Natural killer cell (primary cell): ENCODE measurements around the gene ARHGAP42. TPM values are rescaled to one million over a fixed set of nuclear protein-coding genes. Genes with fewer than 3 reads are reported as not detected.

ENCODE experiments used
- ATAC-seq, 3 donors: fragments of 150-1000 bp in 2 of 3; fragments of 200-7000 bp in 1 of 3; cut with Tn5 transposase; 1 replicate in 1 of 3; 2 replicates in 2 of 3; pipeline ENCODE4 v1.10.0; 2021; ENCODE audit warnings: mild to moderate bottlenecking in 2 of 3, moderate library complexity in 2 of 3
- DNase-seq, 2 donors: peaks; one replicate each; pipeline versions ENCODE4 v3.0.0 to v3.0.0-alpha.2; 2013 to 2021; ENCODE audit warnings: mixed read lengths in 1 of 2
- H3K27ac ChIP-seq: one replicate; pipeline ENCODE4 v1.5.1; 2013; ENCODE audit warnings: mild to moderate bottlenecking, low read length
- H3K27me3 ChIP-seq: one replicate; pipeline ENCODE4 v1.6.1; 2013; ENCODE audit warnings: low read length; ENCODE audit not compliant: control insufficient read depth, insufficient read depth
- H3K36me3 ChIP-seq: one replicate; pipeline ENCODE4 v1.6.1; 2013; ENCODE audit warnings: low read length; ENCODE audit not compliant: control insufficient read depth, insufficient read depth
- H3K4me1 ChIP-seq: one replicate; pipeline ENCODE4 v1.6.1; 2013; ENCODE audit warnings: low read length; ENCODE audit not compliant: control insufficient read depth, insufficient read depth
- H3K4me3 ChIP-seq: one replicate; pipeline ENCODE4 v1.5.1; 2013; ENCODE audit warnings: low read length
- H3K9me3 ChIP-seq: one replicate; pipeline ENCODE4 v1.6.1; 2013; ENCODE audit warnings: low read length; ENCODE audit not compliant: control insufficient read depth, insufficient read depth
- H3K27ac Mint-ChIP-seq, 2 donors: one replicate each; pipeline ENCODE4 v1.8.0; 2022; ENCODE audit warnings: mild to moderate bottlenecking in 2 of 2, mixed read lengths in 2 of 2, moderate library complexity in 1 of 2
- H3K27me3 Mint-ChIP-seq, 2 donors: one replicate each; pipeline ENCODE4 v1.8.0; 2022; ENCODE audit warnings: low read depth in 2 of 2, mixed read lengths in 2 of 2
- H3K36me3 Mint-ChIP-seq: one replicate; pipeline ENCODE4 v1.8.0; 2022; ENCODE audit warnings: mixed read lengths
- H3K4me1 Mint-ChIP-seq, 2 donors: one replicate each; pipeline ENCODE4 v1.8.0; 2022; ENCODE audit warnings: mixed read lengths in 2 of 2
- H3K4me3 Mint-ChIP-seq: one replicate; pipeline ENCODE4 v1.8.0; 2022; ENCODE audit warnings: mild to moderate bottlenecking, moderate library complexity, mixed read lengths
- H3K9me3 Mint-ChIP-seq, 2 donors: one replicate each; pipeline ENCODE4 v1.8.0; 2022; ENCODE audit warnings: mixed read lengths in 2 of 2
- CTCF ChIP-seq: fragments of 200-600 bp; IDR thresholded peaks from one replicate; pipeline ENCODE4 v1.8.0; 2022; ENCODE audit warnings: antibody characterized with exemption
- WGBS: methylation state at CpG from one replicate; pipeline ENCODE4 v1.1.7; 2013; ENCODE audit warnings: missing lambda C conversion rate; ENCODE audit not compliant: insufficient coverage; 5-methylcytosine and 5-hydroxymethylcytosine counted together
- intact Hi-C: fragments of 100-400 bp; cut with micrococcal nuclease; formaldehyde crosslinking; loops from one replicate; pipeline ENCODE4 v1.14.2; 2022
- total RNA-seq, 4 donors: library from RNA; stranded (reverse); fragments of 120-200 nt in 1 of 4; gene quantifications; one replicate each; pipeline versions ENCODE4 v1.2.3 to v1.2.4, GENCODE V29; 2013 to 2022

Gene ARHGAP42
- total RNA-seq, 3 donors from 2014 or later (not counting 1 experiment from before 2014, with no cell fraction given) = 6.0 to 7.6 (median 6.4) TPM

GRCh38 chr11:100827934-100828661, 141.0 kb downstream of the ARHGAP42 start:
- Mint-ChIP-seq H3K4me3 (no peak overlapping the region), H3K36me3 (no peaks in the 10 kb centered on the region), H3K27me3 (no peaks in the 10 kb centered on the region), H3K9me3 (no peaks in the 10 kb centered on the region), H3K27ac (no peak overlapping the region), H3K4me1 (peaks cover 6 to 10% of the 10 kb centered on the region in 2 donors)
- no peak for DNase-seq
- no peaks in the 10 kb centered on the region for H3K36me3 ChIP-seq
- TF ChIP-seq CTCF = no peak
- no peak overlapping the region for H3K27ac ChIP-seq
- no peaks in the 10 kb centered on the region for H3K4me1 ChIP-seq
- no CpG with 5 or more reads among the region's 1 CpG for WGBS
- no peaks in the 10 kb centered on the region for H3K27me3 ChIP-seq
- no peak overlapping the region for H3K4me3 ChIP-seq
- H3K9me3 ChIP-seq = no peaks in the 10 kb centered on the region
- no peak for ATAC-seq
- intact Hi-C loops = no loop called here

GRCh38 chr11:100830274-100830673, 143.2 kb downstream of the ARHGAP42 start:
- no peaks in the 10 kb centered on the region for H3K36me3 Mint-ChIP-seq
- no peaks in the 10 kb centered on the region for H3K27me3 ChIP-seq
- 94% methylated on average over 6 of the region's 7 CpGs for WGBS
- no peak overlapping the region for H3K27ac Mint-ChIP-seq
- TF ChIP-seq CTCF = no peak
- no peaks in the 10 kb centered on the region for H3K9me3 ChIP-seq
- no peaks in the 10 kb centered on the region for H3K4me1 ChIP-seq
- H3K4me1 Mint-ChIP-seq = peaks cover 6 to 10% of the 10 kb centered on the region in 2 donors
- no peak for DNase-seq
- intact Hi-C loops = no loop called here
- no peak overlapping the region for H3K4me3 Mint-ChIP-seq
- ATAC-seq = no peak
- no peaks in the 10 kb centered on the region for H3K36me3 ChIP-seq
- no peak overlapping the region for H3K27ac ChIP-seq
- H3K4me3 ChIP-seq = no peak overlapping the region
- no peaks in the 10 kb centered on the region for H3K9me3 Mint-ChIP-seq
- H3K27me3 Mint-ChIP-seq = no peaks in the 10 kb centered on the region

- Histone ChIP-seq H3K27me3 (no peaks in the 10 kb centered on the region), H3K4me3 (no peak overlapping the region), H3K9me3 (no peaks in the 10 kb centered on the region), H3K27ac (no peak overlapping the region), H3K4me1 (no peaks in the 10 kb centered on the region), H3K36me3 (no peaks in the 10 kb centered on the region)
- H3K9me3 Mint-ChIP-seq = no peaks in the 10 kb centered on the region
- H3K36me3 Mint-ChIP-seq = no peaks in the 10 kb centered on the region
- TF ChIP-seq CTCF = no peak
- no peaks in the 10 kb centered on the region for H3K27me3 Mint-ChIP-seq
- H3K4me3 Mint-ChIP-seq = no peak overlapping the region
- H3K4me1 Mint-ChIP-seq = peaks cover 6 to 10% of the 10 kb centered on the region in 2 donors
- no peak for DNase-seq
- ATAC-seq = no peak
- WGBS = 92% methylated on average over 3 of the region's 6 CpGs
- no peak overlapping the region for H3K27ac Mint-ChIP-seq
- intact Hi-C loops = no loop called here
Observed at GRCh38 chr11:100830978-100831732, 144.1 kb downstream of the ARHGAP42 start.
